CD4-positive, alpha-beta memory T cell (primary cell): ENCODE data around the gene ZNF836. TPM values are rescaled to one million over a fixed set of nuclear protein-coding genes. Genes with fewer than 3 reads are reported as not detected.
"Not testable (repeated sequence)": the region's sequence is repeated elsewhere in the genome, so short reads cannot be mapped to it uniquely, and the experiment has no call there.

ENCODE experiments used
- CTCF ChIA-PET: fragments of 350-600 bp; sonication (Branson Sonifier 250); formaldehyde crosslinking; loops from one replicate; lab custom pipeline; 2021; ENCODE audit warnings: inconsistent platforms; ENCODE audit not compliant: partially characterized antibody; lab: Charles Lee
- POLR2A ChIA-PET: fragments of 350-600 bp; sonication (Branson Sonifier 250); formaldehyde crosslinking; loops from one replicate; lab custom pipeline; 2021; ENCODE audit not compliant: partially characterized antibody; lab: Charles Lee
- DNase-seq, 5 donors: peaks; one replicate each; pipeline versions ENCODE4 v3.0.0 to v3.0.0-alpha.2; 2020 to 2022; ENCODE audit warnings: mixed read lengths in 1 of 5
- H3K27ac ChIP-seq: one replicate; pipeline ENCODE4 v1.7.0; 2013; ENCODE audit warnings: low read depth, low read length
- H3K27me3 ChIP-seq: 2 replicates; pipeline ENCODE4 v1.7.0; 2013; ENCODE audit warnings: mild to moderate bottlenecking, low read length, moderate library complexity; ENCODE audit not compliant: insufficient read depth
- H3K36me3 ChIP-seq: 2 replicates; pipeline ENCODE4 v1.7.0; 2013; ENCODE audit warnings: mild to moderate bottlenecking, low read length, moderate library complexity; ENCODE audit not compliant: insufficient read depth
- H3K4me1 ChIP-seq: 2 replicates; pipeline ENCODE4 v1.7.0; 2013; ENCODE audit warnings: mild to moderate bottlenecking, low read length, moderate library complexity; ENCODE audit not compliant: insufficient read depth
- H3K4me3 ChIP-seq, 2 donors: one replicate each; pipeline ENCODE4 v1.7.0; 2013; ENCODE audit warnings: low read length in 2 of 2, mild to moderate bottlenecking in 1 of 2
- H3K9me3 ChIP-seq, 2 donors: one replicate each; pipeline ENCODE4 v1.7.0; 2013; ENCODE audit warnings: low read length in 2 of 2, control low read depth in 1 of 2; ENCODE audit not compliant: control insufficient read depth in 1 of 2
- H3K27ac Mint-ChIP-seq, 7 donors: one replicate each; pipeline ENCODE4 v1.8.0; 2020 to 2021; ENCODE audit warnings: mixed read lengths in 7 of 7, mild to moderate bottlenecking in 6 of 7, inconsistent platforms in 3 of 7, moderate library complexity in 3 of 7
- H3K27me3 Mint-ChIP-seq, 2 donors: one replicate each; pipeline ENCODE4 v1.8.0; 2020 to 2021; ENCODE audit warnings: mixed read lengths in 2 of 2
- H3K36me3 Mint-ChIP-seq, 2 donors: one replicate each; pipeline ENCODE4 v1.8.0; 2020 to 2021; ENCODE audit warnings: mixed read lengths in 2 of 2, inconsistent platforms in 1 of 2, mild to moderate bottlenecking in 1 of 2
- H3K4me1 Mint-ChIP-seq, 4 donors: one replicate each; pipeline ENCODE4 v1.8.0; 2020 to 2021; ENCODE audit warnings: mixed read lengths in 4 of 4, mild to moderate bottlenecking in 1 of 4
- H3K4me3 Mint-ChIP-seq, 8 donors: one replicate each; pipeline ENCODE4 v1.8.0; 2020 to 2021; ENCODE audit warnings: mixed read lengths in 8 of 8, mild to moderate bottlenecking in 7 of 8, moderate library complexity in 6 of 8, inconsistent platforms in 3 of 8
- H3K9me3 Mint-ChIP-seq, 8 donors: one replicate each; pipeline ENCODE4 v1.8.0; 2020 to 2021; ENCODE audit warnings: mixed read lengths in 8 of 8, mild to moderate bottlenecking in 5 of 8, inconsistent platforms in 3 of 8, moderate library complexity in 1 of 8
- intact Hi-C: fragments of 100-400 bp; cut with micrococcal nuclease; formaldehyde crosslinking; loops from one replicate; pipeline ENCODE4 v1.15.1; 2023
- polyA plus RNA-seq, 2 donors: library from polyadenylated mRNA; unstranded; fragments of 300-500 nt; fragmentation: Illumina TruSeq; gene quantifications; one replicate each; pipeline ENCODE4 v1.2.3, GENCODE V29; 2021
- total RNA-seq, 2 experiments: library from RNA; stranded (reverse); gene quantifications; one replicate each; pipeline ENCODE4 v1.2.3, GENCODE V29; 2021

The ZNF836 gene
- total and polyA plus RNA-seq, 4 experiments from 2014 or later = 4.6 to 54.7 (median 32.7) TPM

GRCh38 chr19:52212572-52213255, 41.3 kb upstream of the ZNF836 start:
- ChIA-PET CTCF (no interaction called here), POLR2A (no interaction called here)
- peak overlapping the region in 3 of 7 donors; percentile 48 to 65 (median 52) for H3K27ac Mint-ChIP-seq
- no peak for DNase-seq
- peak overlapping the region in 1 of 8 donors; percentile 26 for H3K4me3 Mint-ChIP-seq
- Histone ChIP-seq H3K27ac (no peak overlapping the region), H3K4me3 (no peak overlapping the region), H3K27me3 (no peaks in the 10 kb centered on the region), H3K36me3 (peaks cover 80% of the 10 kb centered on the region), H3K9me3 (no peaks in the 10 kb centered on the region), H3K4me1 (no peaks in the 10 kb centered on the region)
- intact Hi-C loops = no loop called here
- peaks cover 62 to 84% of the 10 kb centered on the region in 2 donors for H3K36me3 Mint-ChIP-seq
- peaks cover 0 to 9% (median 6%) of the 10 kb centered on the region in 4 donors for H3K4me1 Mint-ChIP-seq
- no peaks in the 10 kb centered on the region for H3K9me3 Mint-ChIP-seq
- no peaks in the 10 kb centered on the region for H3K27me3 Mint-ChIP-seq

GRCh38 chr19:52211926-52212571, 40.6 kb upstream of the ZNF836 start:
- ChIA-PET CTCF (no interaction called here), POLR2A (no interaction called here)
- Mint-ChIP-seq H3K9me3 (no peaks in the 10 kb centered on the region), H3K4me3 (no peak overlapping the region), H3K27ac (peak overlapping the region in 1 of 7 donors; percentile 7), H3K4me1 (peaks cover 2 to 12% (median 6%) of the 10 kb centered on the region in 4 donors), H3K36me3 (peaks cover 57 to 84% of the 10 kb centered on the region in 2 donors), H3K27me3 (no peaks in the 10 kb centered on the region)
- Histone ChIP-seq H3K4me3 (no peak overlapping the region), H3K27ac (no peak overlapping the region), H3K36me3 (peaks cover 80% of the 10 kb centered on the region), H3K4me1 (no peaks in the 10 kb centered on the region), H3K9me3 (no peaks in the 10 kb centered on the region), H3K27me3 (no peaks in the 10 kb centered on the region)
- no peak for DNase-seq
- intact Hi-C loops = no loop called here

GRCh38 chr19:52211203-52211602, 39.8 kb upstream of the ZNF836 start:
- no peaks in the 10 kb centered on the region for H3K27me3 ChIP-seq
- POLR2A ChIA-PET = no interaction called here
- peak overlapping the region in 1 of 8 donors; percentile 43 for H3K4me3 Mint-ChIP-seq
- peaks cover 82% of the 10 kb centered on the region for H3K36me3 ChIP-seq
- no peak overlapping the region for H3K4me3 ChIP-seq
- H3K27ac ChIP-seq = no peak overlapping the region
- H3K27me3 Mint-ChIP-seq = no peaks in the 10 kb centered on the region
- peaks cover 60 to 85% of the 10 kb centered on the region in 2 donors for H3K36me3 Mint-ChIP-seq
- no peaks in the 10 kb centered on the region for H3K9me3 Mint-ChIP-seq
- no peak for DNase-seq
- CTCF ChIA-PET = no interaction called here
- H3K27ac Mint-ChIP-seq = no peak overlapping the region
- H3K4me1 Mint-ChIP-seq = peaks cover 5 to 19% (median 8%) of the 10 kb centered on the region in 4 donors
- intact Hi-C loops = no loop called here
- no peaks in the 10 kb centered on the region for H3K9me3 ChIP-seq
- no peaks in the 10 kb centered on the region for H3K4me1 ChIP-seq

- H3K4me1 ChIP-seq = no peaks in the 10 kb centered on the region
- Mint-ChIP-seq H3K4me3 (no peak overlapping the region), H3K36me3 (peaks cover 66 to 87% of the 10 kb centered on the region in 2 donors), H3K27me3 (no peaks in the 10 kb centered on the region), H3K27ac (no peak overlapping the region), H3K4me1 (peaks cover 29 to 55% (median 37%) of the 10 kb centered on the region in 4 donors), H3K9me3 (no peaks in the 10 kb centered on the region)
- H3K4me3 ChIP-seq = no peak overlapping the region
- ChIA-PET CTCF (interaction anchor here (2.0 kb wide), 1 partner anchor 24 kb away, joined by 5 read pairs; no protein-coding TSS in a partner anchor), POLR2A (no interaction called here)
- intact Hi-C loops = no loop called here
- H3K36me3 ChIP-seq = peaks cover 82% of the 10 kb centered on the region
- H3K27me3 ChIP-seq = no peaks in the 10 kb centered on the region
- no peak for DNase-seq
- H3K9me3 ChIP-seq = no peaks in the 10 kb centered on the region
- no peak overlapping the region for H3K27ac ChIP-seq
These were observed 35.1 kb upstream of the ZNF836 start for GRCh38 chr19:52206481-52206880.

- intact Hi-C loops, H3K27me3 Mint-ChIP-seq, H3K4me1 ChIP-seq, H3K9me3 Mint-ChIP-seq, DNase-seq, H3K9me3 ChIP-seq, H3K4me3 Mint-ChIP-seq, H3K27ac ChIP-seq, H3K4me3 ChIP-seq, H3K27me3 ChIP-seq: not testable (repeated sequence)
- H3K36me3 Mint-ChIP-seq = peaks cover 43 to 85% of the 10 kb centered on the region in 2 donors
- peak overlapping the region in 1 of 7 donors; percentile 76 for H3K27ac Mint-ChIP-seq
- CTCF ChIA-PET = interaction anchor here (1.1 kb wide), 1 partner anchor 36 kb away, joined by 3 read pairs; no protein-coding TSS in a partner anchor
- H3K4me1 Mint-ChIP-seq = peaks cover 45 to 84% (median 66%) of the 10 kb centered on the region in 4 donors
- H3K36me3 ChIP-seq = peaks cover 79% of the 10 kb centered on the region
- POLR2A ChIA-PET = interaction anchor here (1.4 kb wide), 1 partner anchor 11 kb away, joined by 3 read pairs; the partner anchor contains the start of gene PPP2R1A
These were observed 29.5 kb upstream of the ZNF836 start for GRCh38 chr19:52200755-52201391.

- CTCF ChIA-PET = no interaction called here
- no peak overlapping the region for H3K27ac ChIP-seq
- no peaks in the 10 kb centered on the region for H3K9me3 ChIP-seq
- H3K36me3 Mint-ChIP-seq = peaks cover 37 to 82% of the 10 kb centered on the region in 2 donors
- peaks cover 79% of the 10 kb centered on the region for H3K36me3 ChIP-seq
- H3K4me1 Mint-ChIP-seq = peaks cover 45 to 86% (median 67%) of the 10 kb centered on the region in 4 donors
- peaks cover 7% of the 10 kb centered on the region for H3K4me1 ChIP-seq
- no peaks in the 10 kb centered on the region for H3K9me3 Mint-ChIP-seq
- H3K27me3 ChIP-seq = no peaks in the 10 kb centered on the region
- no peak overlapping the region for H3K4me3 Mint-ChIP-seq
- DNase-seq = no peak
- H3K27ac Mint-ChIP-seq = peak overlapping the region in 2 of 7 donors; percentile 13 to 15
- H3K27me3 Mint-ChIP-seq = no peaks in the 10 kb centered on the region
- POLR2A ChIA-PET = interaction anchor here (1.3 kb wide), 1 partner anchor 11 kb away, joined by 4 read pairs; the partner anchor contains the start of gene PPP2R1A
- H3K4me3 ChIP-seq = no peak overlapping the region
- intact Hi-C loops = no loop called here
These were observed 28.6 kb upstream of the ZNF836 start for GRCh38 chr19:52200044-52200443.

GRCh38 chr19:52198678-52199077, 27.3 kb upstream of the ZNF836 start:
- H3K9me3 Mint-ChIP-seq = no peaks in the 10 kb centered on the region
- H3K27me3 ChIP-seq = no peaks in the 10 kb centered on the region
- DNase-seq = no peak
- H3K36me3 Mint-ChIP-seq = peaks cover 31 to 78% of the 10 kb centered on the region in 2 donors
- H3K27ac ChIP-seq = no peak overlapping the region
- no peaks in the 10 kb centered on the region for H3K9me3 ChIP-seq
- H3K4me3 Mint-ChIP-seq = no peak overlapping the region
- H3K27ac Mint-ChIP-seq = no peak overlapping the region
- no peaks in the 10 kb centered on the region for H3K27me3 Mint-ChIP-seq
- no peak overlapping the region for H3K4me3 ChIP-seq
- POLR2A ChIA-PET = interaction anchor here (0.6 to 1.4 kb wide), 2 partner anchors 9 to 198 kb away, joined by 3 to 9 read pairs; partner anchors contain the start of gene PPP2R1A
- CTCF ChIA-PET = interaction anchor here (0.8 to 1.6 kb wide), 2 partner anchors 9 to 39 kb away, joined by 3 to 6 read pairs; partner anchors contain the start of gene PPP2R1A
- peaks cover 43 to 88% (median 67%) of the 10 kb centered on the region in 4 donors for H3K4me1 Mint-ChIP-seq
- intact Hi-C loops = no loop called here
- peaks cover 71% of the 10 kb centered on the region for H3K36me3 ChIP-seq
- H3K4me1 ChIP-seq = peaks cover 20% of the 10 kb centered on the region
